Naive B cell (primary cell): Measurements from ENCODE around the gene TYW1B. TPM values are rescaled to one million over a fixed set of nuclear protein-coding genes. Genes with fewer than 3 reads are reported as not detected.
"Not testable (repeated sequence)": the region's sequence is repeated elsewhere in the genome, so short reads cannot be mapped to it uniquely, and the experiment has no call there.

Experiments
- ATAC-seq, 2 donors: fragments of 150-1000 bp; cut with Tn5 transposase; 2 replicates each; pipeline ENCODE4 v1.10.0; 2021; ENCODE audit warnings: low read depth in 2 of 2, mild to moderate bottlenecking in 2 of 2, moderate library complexity in 2 of 2
- DNase-seq: peaks from one replicate; pipeline ENCODE4 v3.0.0; 2022
- H3K27ac Mint-ChIP-seq, 6 donors: one replicate each; pipeline ENCODE4 v1.8.0; 2020 to 2022; ENCODE audit warnings: mild to moderate bottlenecking in 6 of 6, mixed read lengths in 6 of 6, moderate library complexity in 5 of 6, inconsistent platforms in 2 of 6
- H3K27me3 Mint-ChIP-seq, 3 donors: one replicate each; pipeline ENCODE4 v1.8.0; 2021 to 2022; ENCODE audit warnings: mixed read lengths in 3 of 3, mild to moderate bottlenecking in 1 of 3
- H3K36me3 Mint-ChIP-seq, 2 donors: one replicate each; pipeline ENCODE4 v1.8.0; 2020 to 2022; ENCODE audit warnings: mixed read lengths in 2 of 2, inconsistent platforms in 1 of 2, mild to moderate bottlenecking in 1 of 2
- H3K4me1 Mint-ChIP-seq, 3 donors: one replicate each; pipeline ENCODE4 v1.8.0; 2020 to 2022; ENCODE audit warnings: mixed read lengths in 3 of 3, inconsistent platforms in 1 of 3, mild to moderate bottlenecking in 1 of 3, moderate library complexity in 1 of 3
- H3K4me3 Mint-ChIP-seq, 8 donors: one replicate each; pipeline ENCODE4 v1.8.0; 2020 to 2022; ENCODE audit warnings: mild to moderate bottlenecking in 8 of 8, mixed read lengths in 8 of 8, moderate library complexity in 8 of 8, inconsistent platforms in 2 of 8
- H3K9me3 Mint-ChIP-seq, 7 donors: one replicate each; pipeline ENCODE4 v1.8.0; 2020 to 2022; ENCODE audit warnings: mixed read lengths in 7 of 7, mild to moderate bottlenecking in 5 of 7, inconsistent platforms in 2 of 7, moderate library complexity in 1 of 7
- polyA plus RNA-seq, 6 donors: library from polyadenylated mRNA; unstranded; fragments of 300-500 nt; fragmentation: Illumina TruSeq; gene quantifications; one replicate each; pipeline ENCODE4 v1.2.3, GENCODE V29; 2021; ENCODE audit warnings: low read depth in 6 of 6

The TYW1B gene
- polyA plus RNA-seq, 6 donors from 2014 or later, result 0.34 to 4.1 (median 1.9) TPM

DNA sequence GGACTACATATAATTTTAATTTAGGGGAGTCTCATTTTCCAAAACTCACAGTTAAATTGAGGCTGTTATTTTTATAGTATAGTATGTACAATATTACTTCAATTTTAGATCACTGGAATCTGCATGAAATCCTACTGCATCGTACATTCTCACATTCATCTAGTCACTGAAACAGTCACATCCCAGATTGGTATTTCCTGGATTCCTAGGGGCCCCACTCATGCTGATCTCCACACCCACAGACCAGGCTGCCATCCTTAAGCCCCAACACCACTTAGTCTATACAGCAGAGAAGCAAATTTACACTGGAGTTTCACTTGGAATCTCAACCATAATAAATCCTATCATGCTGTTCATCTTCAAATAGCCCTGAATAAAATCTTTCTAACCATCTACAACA is 26.4 kb downstream of the TYW1B start:
- H3K4me1 Mint-ChIP-seq, H3K4me3 Mint-ChIP-seq, H3K27me3 Mint-ChIP-seq, H3K27ac Mint-ChIP-seq, DNase-seq, ATAC-seq: not testable (repeated sequence)
- H3K9me3 Mint-ChIP-seq, result peaks cover 0 to 11% (median 4%) of the 10 kb centered on the region in 7 donors
- peaks cover 23 to 24% of the 10 kb centered on the region in 2 donors for H3K36me3 Mint-ChIP-seq

DNA sequence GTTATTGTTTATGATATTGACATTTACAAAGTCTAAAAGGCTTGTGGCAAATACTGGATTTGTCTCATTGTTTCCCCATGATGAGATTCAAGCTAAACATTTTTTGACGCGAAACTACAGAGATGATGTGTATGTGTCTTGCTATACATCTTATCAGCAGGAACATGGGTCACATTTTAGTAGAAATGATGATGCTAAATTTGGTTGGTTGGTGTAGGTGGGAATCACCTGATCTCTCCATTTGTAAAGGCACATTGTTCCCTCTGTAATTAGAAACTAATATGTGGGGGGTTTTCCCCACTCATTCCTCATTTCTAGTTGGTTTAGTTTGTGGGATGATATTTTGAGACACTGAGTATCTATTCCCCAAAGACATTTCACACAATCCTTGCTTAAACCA is 32.6 kb downstream of the TYW1B start:
- DNase-seq, H3K27ac Mint-ChIP-seq, H3K4me1 Mint-ChIP-seq, H3K27me3 Mint-ChIP-seq, H3K4me3 Mint-ChIP-seq, ATAC-seq: not testable (repeated sequence)
- Mint-ChIP-seq H3K9me3 (peaks cover 0 to 11% (median 4%) of the 10 kb centered on the region in 7 donors), H3K36me3 (peaks cover 8 to 22% of the 10 kb centered on the region in 2 donors)

- ATAC-seq (no peak), DNase-seq (no peak)
- no peaks in the 10 kb centered on the region for H3K4me1 Mint-ChIP-seq
- peaks cover 8 to 22% of the 10 kb centered on the region in 2 donors for H3K36me3 Mint-ChIP-seq
- no peak overlapping the region for H3K4me3 Mint-ChIP-seq
- no peaks in the 10 kb centered on the region for H3K27me3 Mint-ChIP-seq
- H3K9me3 Mint-ChIP-seq, result peaks cover 0 to 11% (median 4%) of the 10 kb centered on the region in 7 donors
- H3K27ac Mint-ChIP-seq, result no peak overlapping the region
Measured at GRCh38 chr7:72793791-72794190, 34.2 kb downstream of the TYW1B start.

DNA sequence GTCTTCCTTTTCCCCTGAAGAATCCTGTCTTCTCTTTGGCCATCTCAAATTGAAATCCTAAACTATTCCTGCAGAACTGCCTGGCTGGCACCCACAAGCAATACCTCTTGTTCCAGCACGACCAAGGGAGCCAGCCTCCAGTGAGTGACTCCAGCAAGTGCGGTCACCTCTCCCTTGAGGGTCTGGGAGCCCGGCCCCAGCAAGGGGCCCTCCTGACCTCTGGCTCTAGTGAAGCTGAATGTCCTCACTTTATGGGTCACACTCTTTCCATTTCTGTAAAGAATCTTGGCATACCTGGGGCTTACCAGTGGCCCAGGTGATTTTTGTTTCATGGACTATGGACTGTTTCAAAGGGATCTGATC is 37.3 kb downstream of the TYW1B start:
- H3K27me3 Mint-ChIP-seq, H3K4me1 Mint-ChIP-seq, H3K27ac Mint-ChIP-seq: not testable (repeated sequence)

DNA sequence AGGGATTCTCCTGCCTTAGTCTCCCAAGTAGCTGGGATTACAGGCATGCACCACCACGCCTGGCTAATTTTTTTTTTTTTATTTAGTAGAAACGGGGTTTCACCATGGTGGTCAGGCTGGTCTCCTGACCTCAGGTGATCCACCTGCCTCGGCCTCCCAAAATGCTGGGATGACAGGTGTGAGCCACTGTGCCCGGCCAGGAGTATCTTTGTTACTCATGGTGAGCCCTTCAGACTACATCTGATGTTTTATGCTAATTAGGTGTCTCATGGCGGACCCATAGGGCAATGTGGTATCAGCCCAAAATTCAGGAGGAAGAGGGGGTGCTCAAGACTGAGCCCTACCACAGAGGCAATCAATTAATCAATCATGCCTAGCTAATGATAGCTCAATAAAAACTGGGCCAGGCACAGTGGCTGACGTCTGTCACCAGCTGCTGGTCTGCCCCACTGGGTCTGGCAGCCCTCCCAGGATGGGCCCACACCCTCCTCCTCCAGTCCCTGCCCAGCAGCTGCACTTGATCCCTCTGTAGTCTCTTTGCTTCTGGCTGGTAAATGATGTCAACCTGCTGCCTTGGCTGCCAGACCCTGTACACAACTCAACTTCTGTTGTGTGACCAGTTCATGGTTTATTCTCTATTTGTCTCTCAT is 37.8 kb downstream of the TYW1B start:
- not testable (repeated sequence) for H3K36me3 Mint-ChIP-seq, DNase-seq, H3K4me1 Mint-ChIP-seq, H3K27me3 Mint-ChIP-seq, H3K4me3 Mint-ChIP-seq, H3K9me3 Mint-ChIP-seq, ATAC-seq
- peak overlapping the region in 1 of 6 donors; percentile 84 for H3K27ac Mint-ChIP-seq

More for the DNA sequence above, 37.3 kb downstream of the TYW1B start:
- H3K9me3 Mint-ChIP-seq, DNase-seq, H3K36me3 Mint-ChIP-seq, ATAC-seq, H3K4me3 Mint-ChIP-seq: not testable (repeated sequence)

DNA sequence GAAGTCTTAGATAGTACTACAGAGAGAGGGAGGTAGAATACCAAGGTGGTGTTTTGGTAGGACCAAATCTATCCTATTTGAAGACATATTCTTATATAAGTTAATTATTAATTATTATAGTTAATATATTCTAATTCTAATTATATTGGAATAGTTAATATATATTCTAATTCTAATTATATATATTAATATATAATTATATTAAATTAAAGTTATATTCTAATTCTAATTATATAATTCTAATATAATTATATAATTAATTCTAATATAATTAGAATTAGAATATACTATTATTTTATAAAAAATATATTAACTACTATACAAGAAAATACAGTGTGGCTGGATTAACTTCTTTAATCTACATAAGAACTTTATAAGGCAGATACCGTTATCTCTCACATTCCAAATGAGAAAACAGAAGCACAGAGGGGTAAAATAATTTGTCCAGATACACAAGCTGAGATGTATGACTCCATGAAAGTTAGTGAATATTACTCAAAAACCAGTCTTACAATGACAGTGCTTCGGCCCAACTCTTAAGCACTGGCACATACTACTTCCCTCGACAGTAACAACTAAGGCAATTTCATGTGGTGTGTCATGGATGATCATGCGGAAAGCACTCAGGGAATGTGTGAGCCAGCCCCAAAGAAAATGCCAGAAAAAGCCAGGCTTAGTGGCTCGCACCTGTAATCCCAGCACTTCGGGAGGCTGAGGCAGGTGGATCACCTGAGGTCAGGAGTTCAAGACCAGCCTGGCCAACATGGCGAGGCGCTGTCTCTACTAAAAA is 42.6 kb downstream of the TYW1B start:
- Mint-ChIP-seq H3K27me3 (no peaks in the 10 kb centered on the region), H3K27ac (peak overlapping the region in 2 of 6 donors; percentile 20 to 22), H3K9me3 (no peaks in the 10 kb centered on the region), H3K4me3 (no peak overlapping the region), H3K36me3 (peaks cover 0 to 4% of the 10 kb centered on the region in 2 donors), H3K4me1 (peaks cover 0 to 3% (median 0%) of the 10 kb centered on the region in 3 donors)
- DNase-seq (no peak), ATAC-seq (no peak)

DNA sequence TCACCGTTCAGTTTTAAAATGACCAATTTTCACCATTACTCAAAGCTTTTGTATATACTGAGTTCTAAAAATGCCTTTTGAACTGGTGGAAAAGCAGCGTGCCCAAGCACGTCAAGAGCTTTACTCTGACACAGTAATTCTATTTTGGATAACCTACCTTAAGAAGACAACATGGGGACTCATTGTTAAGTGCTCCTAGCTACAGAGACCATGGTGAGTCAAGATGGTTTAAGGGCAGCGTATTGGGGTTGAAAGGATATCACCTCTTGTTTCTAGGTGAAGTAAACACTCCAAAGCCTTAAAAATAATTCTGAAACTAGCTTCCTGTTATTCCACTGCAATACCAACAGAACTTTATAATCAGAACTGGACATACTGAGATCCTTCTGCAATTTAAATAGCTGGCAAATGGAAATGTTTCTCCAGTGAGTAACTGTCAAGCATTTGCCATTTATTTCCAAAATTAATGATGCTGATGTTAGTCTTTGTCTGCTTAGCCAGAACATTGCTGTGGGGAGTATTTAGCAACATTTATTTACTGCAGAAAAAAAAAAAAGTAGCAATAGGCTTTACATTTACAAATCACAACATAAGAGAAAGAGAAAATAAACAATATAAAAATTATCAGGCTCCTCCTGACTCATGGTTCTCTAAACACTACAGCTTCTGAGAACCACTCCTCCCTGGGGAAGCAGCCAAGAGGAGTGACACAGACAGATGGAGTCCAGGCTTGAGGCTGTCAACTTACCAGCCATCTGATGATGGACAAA is 44.2 kb downstream of the TYW1B start:
- H3K36me3 Mint-ChIP-seq, H3K9me3 Mint-ChIP-seq: not testable (repeated sequence)
- peak overlapping the region in 2 of 6 donors; percentile 26 to 94 for H3K27ac Mint-ChIP-seq

DNA sequence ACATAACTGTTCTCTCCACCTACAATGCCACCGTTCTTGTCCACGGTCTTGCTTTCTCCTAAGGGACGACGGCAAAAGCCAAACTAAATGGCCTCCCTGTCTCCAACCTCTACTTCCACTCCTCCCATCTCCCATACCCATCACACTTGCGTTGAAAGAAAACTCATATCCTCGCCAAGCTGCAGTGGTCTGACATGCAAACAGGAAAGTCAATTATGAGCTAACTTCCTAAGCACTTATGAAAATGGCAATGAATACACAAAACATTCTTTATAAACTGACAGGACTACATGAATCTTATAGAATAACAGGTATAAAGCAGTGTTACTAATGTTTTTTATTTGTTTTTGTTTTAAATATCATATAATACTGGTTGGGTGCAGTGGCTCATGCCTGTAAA is 46.4 kb downstream of the TYW1B start:
- Mint-ChIP-seq H3K4me1 (peaks cover 0 to 3% (median 0%) of the 10 kb centered on the region in 3 donors), H3K27ac (peak overlapping the region in 1 of 6 donors; percentile 79), H3K4me3 (no peak overlapping the region), H3K27me3 (no peaks in the 10 kb centered on the region), H3K9me3 (no peaks in the 10 kb centered on the region), H3K36me3 (peaks cover 0 to 4% of the 10 kb centered on the region in 2 donors)
- DNase-seq (no peak), ATAC-seq (no peak)

More for the DNA sequence above, 44.2 kb downstream of the TYW1B start:
- H3K4me1 Mint-ChIP-seq, DNase-seq, H3K4me3 Mint-ChIP-seq, H3K27me3 Mint-ChIP-seq, ATAC-seq: not testable (repeated sequence)

GRCh38 chr7:72781161-72781560 is 46.8 kb downstream of the TYW1B start:
- no peak for DNase-seq
- Mint-ChIP-seq H3K36me3 (peaks cover under 1 to 4% of the 10 kb centered on the region in 2 donors), H3K27me3 (no peaks in the 10 kb centered on the region), H3K9me3 (no peaks in the 10 kb centered on the region), H3K4me1 (peaks cover 0 to 2% (median 0%) of the 10 kb centered on the region in 3 donors), H3K27ac (peak overlapping the region in 1 of 6 donors; percentile 67), H3K4me3 (no peak overlapping the region)
- no peak for ATAC-seq

GRCh38 chr7:72780289-72780894 is 47.6 kb downstream of the TYW1B start:
- not testable (repeated sequence) for H3K27ac Mint-ChIP-seq, H3K27me3 Mint-ChIP-seq, H3K4me3 Mint-ChIP-seq, H3K4me1 Mint-ChIP-seq, DNase-seq, H3K9me3 Mint-ChIP-seq, ATAC-seq
- peaks cover 8 to 11% of the 10 kb centered on the region in 2 donors for H3K36me3 Mint-ChIP-seq

DNA sequence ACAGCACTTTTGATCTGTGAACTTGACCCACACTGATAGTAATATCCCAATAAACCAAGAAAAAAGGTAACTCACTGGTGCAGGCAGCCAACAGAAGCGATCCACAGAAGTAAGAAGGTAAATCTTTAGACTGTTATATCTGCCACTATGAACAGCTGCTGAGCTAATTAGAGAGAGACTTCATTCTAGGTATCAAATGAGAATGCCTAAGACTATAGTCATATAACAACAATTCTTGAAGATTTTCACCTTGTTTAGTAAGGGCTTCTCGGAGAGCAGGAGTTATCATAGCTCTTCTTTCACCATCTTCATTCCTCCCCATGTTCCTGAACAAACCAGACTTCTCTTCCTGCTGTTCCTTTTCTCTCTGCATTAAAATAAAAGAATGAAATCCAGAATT is 50.8 kb downstream of the TYW1B start:
- H3K27me3 Mint-ChIP-seq, ATAC-seq, DNase-seq, H3K4me1 Mint-ChIP-seq, H3K4me3 Mint-ChIP-seq: not testable (repeated sequence)
- Mint-ChIP-seq H3K36me3 (peaks cover 17 to 19% of the 10 kb centered on the region in 2 donors), H3K27ac (peak overlapping the region in 1 of 6 donors; percentile 69), H3K9me3 (peaks cover 0 to 14% (median 6%) of the 10 kb centered on the region in 7 donors)

DNA sequence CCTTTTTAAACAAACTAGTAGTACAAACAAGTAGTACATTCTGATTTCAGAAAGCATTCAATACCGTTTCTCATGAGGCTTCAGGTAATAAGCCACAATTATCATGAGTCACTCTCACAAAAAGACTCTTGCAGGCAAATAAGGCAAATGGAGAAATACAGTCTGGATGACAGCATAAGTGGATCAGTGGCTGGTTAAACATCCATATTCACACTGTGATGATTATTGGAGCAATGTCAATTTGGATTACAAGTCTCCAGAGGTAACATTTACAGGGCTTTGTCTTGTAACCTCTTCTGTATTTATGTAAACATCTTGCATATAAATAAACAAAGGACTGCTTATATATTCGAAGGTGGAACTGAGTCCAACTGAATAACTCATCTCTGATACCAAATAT is 55.4 kb downstream of the TYW1B start:
- Mint-ChIP-seq H3K36me3 (peaks cover 22 to 27% of the 10 kb centered on the region in 2 donors), H3K9me3 (peaks cover 0 to 14% (median 6%) of the 10 kb centered on the region in 7 donors)
- not testable (repeated sequence) for DNase-seq, H3K4me3 Mint-ChIP-seq, ATAC-seq, H3K27ac Mint-ChIP-seq, H3K4me1 Mint-ChIP-seq, H3K27me3 Mint-ChIP-seq

DNA sequence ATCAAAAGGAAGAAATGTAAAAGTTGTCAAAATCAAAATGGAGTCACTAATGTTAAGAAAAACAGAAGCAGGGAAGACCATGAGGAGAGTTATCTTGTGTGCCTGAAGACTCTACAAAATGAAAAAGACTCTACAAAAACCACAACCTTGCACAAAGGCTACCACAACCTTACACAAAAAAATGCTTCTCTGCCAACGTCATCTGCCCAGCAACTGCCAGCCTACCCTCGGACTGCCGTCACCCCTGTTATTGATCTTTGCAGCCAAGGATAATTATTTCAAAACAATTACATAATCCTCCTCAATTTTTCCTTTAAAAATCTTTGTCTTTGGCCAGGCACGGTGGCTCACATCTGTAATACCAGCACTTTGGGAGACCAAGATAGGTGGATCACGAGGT is 61.0 kb downstream of the TYW1B start:
- not testable (repeated sequence) for H3K4me3 Mint-ChIP-seq, H3K27me3 Mint-ChIP-seq, H3K4me1 Mint-ChIP-seq, ATAC-seq, H3K27ac Mint-ChIP-seq, DNase-seq
- H3K9me3 Mint-ChIP-seq, result peaks cover 0 to 12% (median 7%) of the 10 kb centered on the region in 7 donors
- H3K36me3 Mint-ChIP-seq, result peaks cover 20 to 21% of the 10 kb centered on the region in 2 donors
